HepG2 (cell line): ENCODE results near the gene SIX5. TPM values are rescaled to one million over a fixed set of nuclear protein-coding genes. Genes with fewer than 3 reads are reported as not detected.

Experiments
- CHD4 ChIP-seq: fragments of 200-600 bp; sonication (generic); IDR thresholded peaks from 2 replicates; pipeline ENCODE4 v1.7.0; 2017; ENCODE audit warnings: mild to moderate bottlenecking, low read length, borderline replicate concordance
- GATA4 ChIP-seq: sonication (generic); IDR thresholded peaks from 2 replicates; pipeline ENCODE4 v1.6.1; 2016; ENCODE audit warnings: antibody characterized with exemption, low read depth, borderline replicate concordance
- MIER3 ChIP-seq: IDR thresholded peaks from 2 replicates; pipeline ENCODE4 v1.6.1; 2016; ENCODE audit warnings: missing compliant biosample characterization, borderline replicate concordance
- MTF1 ChIP-seq: sonication (generic); formaldehyde crosslinking; IDR thresholded peaks from 2 replicates; pipeline ENCODE4 v1.5.0; 2020; ENCODE audit warnings: missing genetic modification reagents
- RXRA ChIP-seq: sonication (generic); formaldehyde crosslinking; IDR thresholded peaks from 2 replicates; pipeline ENCODE4 v1.5.1; 2020; ENCODE audit warnings: missing genetic modification reagents
- SP140L ChIP-seq: sonication (generic); formaldehyde crosslinking; IDR thresholded peaks from 2 replicates; pipeline ENCODE4 v1.4.0; 2020; ENCODE audit warnings: missing genetic modification reagents, borderline replicate concordance
- SRSF9 ChIP-seq: fragments of 200-400 bp; formaldehyde crosslinking; IDR thresholded peaks from 2 replicates; pipeline ENCODE4 v1.6.1; 2018; ENCODE audit warnings: borderline replicate concordance, mild to moderate bottlenecking, low read depth, low read length; ENCODE audit not compliant: insufficient read depth, poor library complexity, severe bottlenecking
- ZEB1 ChIP-seq: IDR thresholded peaks from 2 replicates; pipeline ENCODE4 v1.6.1; 2012; ENCODE audit warnings: mild to moderate bottlenecking, low read depth, inconsistent platforms; ENCODE audit not compliant: insufficient replicate concordance
- ZNF17 ChIP-seq: sonication (generic); formaldehyde crosslinking; IDR thresholded peaks from 2 replicates; pipeline ENCODE4 v1.5.0; 2020; ENCODE audit warnings: mild to moderate bottlenecking, missing genetic modification reagents
- ZNF790 ChIP-seq: sonication (generic); formaldehyde crosslinking; IDR thresholded peaks from 2 replicates; pipeline ENCODE4 v1.8.0; 2022; ENCODE audit warnings: missing genetic modification reagents, mild to moderate bottlenecking, borderline replicate concordance
- ZNF83 ChIP-seq: sonication (generic); formaldehyde crosslinking; IDR thresholded peaks from 2 replicates; pipeline ENCODE4 v1.4.0; 2020; ENCODE audit warnings: missing genetic modification reagents, mild to moderate bottlenecking, borderline replicate concordance
- polyA plus RNA-seq, 8 experiments: library from polyadenylated mRNA; depleted of rRNA in 3 of 8; stranded (reverse) in 7 of 8; unstranded in 1 of 8; fragments of >200 nt; fragmentation: Illumina TruSeq in 4 of 8; extraction: Trizol in 4 of 8; gene quantifications; 2 replicates each; pipeline versions ENCODE4 v1.2.1 to v1.2.3, GENCODE V29; 2011 to 2016; ENCODE audit warnings: low read depth in 4 of 8, missing spikeins in 1 of 8, mixed read lengths in 1 of 8; ENCODE audit not compliant: insufficient read depth in 1 of 8
- total RNA-seq, 5 experiments: library from RNA; depleted of rRNA; stranded (reverse); fragments of >200 nt; fragmentation: Illumina TruSeq; extraction: Trizol; gene quantifications; 2 replicates each; pipeline ENCODE4 v1.2.3, GENCODE V29; 2016; ENCODE audit warnings: low read depth in 1 of 5
- TF ChIP-seq, protein P1 (sequence below), 2 experiments: fragments of 450-650 bp in 1 of 2; sonication (generic) in 1 of 2; formaldehyde crosslinking; IDR thresholded peaks; 2 replicates each; pipeline versions ENCODE4 v1.5.0 to v1.8.0; 2020 to 2022; ENCODE audit warnings: mild to moderate bottlenecking in 1 of 2, missing genetic modification reagents in 1 of 2
- TF ChIP-seq, protein P2 (sequence below): sonication (generic); formaldehyde crosslinking; IDR thresholded peaks from 2 replicates; pipeline ENCODE4 v1.8.0; 2022; ENCODE audit warnings: mild to moderate bottlenecking, missing genetic modification reagents, moderate library complexity
- TF ChIP-seq, protein P3 (sequence below): sonication (generic); formaldehyde crosslinking; IDR thresholded peaks from 2 replicates; pipeline ENCODE4 v1.5.0; 2020; ENCODE audit warnings: missing genetic modification reagents, mild to moderate bottlenecking, borderline replicate concordance
- TF ChIP-seq, protein P4 (sequence below): sonication (generic); formaldehyde crosslinking; conservative IDR thresholded peaks from 2 replicates; pipeline ENCODE4 v1.8.1; 2023; ENCODE audit warnings: missing genetic modification reagents
- TF ChIP-seq, protein P5 (sequence below): sonication (generic); formaldehyde crosslinking; IDR thresholded peaks from 2 replicates; pipeline ENCODE4 v1.5.0; 2020; ENCODE audit warnings: mild to moderate bottlenecking, missing genetic modification reagents
- TF ChIP-seq, protein P6 (sequence below): sonication (generic); formaldehyde crosslinking; IDR thresholded peaks from 2 replicates; pipeline ENCODE4 v1.5.1; 2020; ENCODE audit warnings: missing genetic modification reagents, mild to moderate bottlenecking, borderline replicate concordance
- TF ChIP-seq, protein P7 (sequence below): sonication (generic); formaldehyde crosslinking; IDR thresholded peaks from 2 replicates; pipeline ENCODE4 v1.8.0; 2023; ENCODE audit warnings: mild to moderate bottlenecking, missing genetic modification reagents

Gene SIX5
- total and polyA plus RNA-seq, 2 of the 13 experiments (the other 11 are each of a cell fraction or from before 2014, with no cell fraction given), result 7.7 to 10.5 TPM

DNA sequence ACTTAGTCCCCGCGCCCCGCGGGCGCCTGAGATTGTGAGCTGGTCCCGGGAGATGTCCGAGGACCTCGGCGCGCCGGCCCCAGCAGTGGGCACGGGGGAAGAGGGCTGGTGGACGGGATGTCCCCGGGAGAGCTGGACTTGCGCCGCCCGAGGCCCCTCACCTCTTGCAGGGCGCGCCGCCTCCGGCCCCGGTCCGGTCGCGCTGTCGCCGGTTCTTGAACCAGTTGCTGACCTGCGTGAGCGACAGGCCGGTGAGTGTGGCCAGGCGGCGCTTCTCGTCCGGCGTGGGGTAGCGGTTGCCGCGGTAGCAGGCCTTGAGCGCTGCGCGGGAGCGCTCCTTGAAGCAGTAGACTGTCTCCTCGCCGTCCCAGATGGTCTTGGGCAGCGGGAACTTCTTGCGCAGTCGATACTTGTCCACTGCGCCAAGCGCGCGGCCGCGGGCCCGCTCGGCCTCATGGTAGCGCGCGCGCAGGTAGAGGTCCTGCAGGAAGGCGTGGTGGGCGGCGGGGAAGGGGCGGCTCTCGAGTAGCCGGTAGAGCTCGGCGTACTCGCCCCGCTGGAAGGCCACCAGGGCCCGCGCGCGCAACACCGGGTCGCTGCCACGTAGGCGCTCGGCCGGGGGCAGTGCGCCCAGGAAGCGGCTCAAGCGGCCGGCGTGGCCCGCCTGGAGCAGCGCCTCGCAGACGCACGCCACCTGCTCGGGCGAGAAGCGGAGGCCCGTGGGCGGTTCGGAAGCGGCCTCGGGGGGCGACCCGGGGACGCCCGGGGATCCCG lies 984 bp downstream of the SIX5 start (continued):
- TF ChIP-seq, protein P1, sequence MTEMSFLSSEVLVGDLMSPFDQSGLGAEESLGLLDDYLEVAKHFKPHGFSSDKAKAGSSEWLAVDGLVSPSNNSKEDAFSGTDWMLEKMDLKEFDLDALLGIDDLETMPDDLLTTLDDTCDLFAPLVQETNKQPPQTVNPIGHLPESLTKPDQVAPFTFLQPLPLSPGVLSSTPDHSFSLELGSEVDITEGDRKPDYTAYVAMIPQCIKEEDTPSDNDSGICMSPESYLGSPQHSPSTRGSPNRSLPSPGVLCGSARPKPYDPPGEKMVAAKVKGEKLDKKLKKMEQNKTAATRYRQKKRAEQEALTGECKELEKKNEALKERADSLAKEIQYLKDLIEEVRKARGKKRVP (CRISPR knock-in tag; IDR thresholded peaks at IDR 0.05), result no peak
- TF ChIP-seq CHD4, result no peak
- TF ChIP-seq GATA4, result no peak
- no peak for TF ChIP-seq ZNF83 (CRISPR knock-in tag)
- TF ChIP-seq, protein P2, sequence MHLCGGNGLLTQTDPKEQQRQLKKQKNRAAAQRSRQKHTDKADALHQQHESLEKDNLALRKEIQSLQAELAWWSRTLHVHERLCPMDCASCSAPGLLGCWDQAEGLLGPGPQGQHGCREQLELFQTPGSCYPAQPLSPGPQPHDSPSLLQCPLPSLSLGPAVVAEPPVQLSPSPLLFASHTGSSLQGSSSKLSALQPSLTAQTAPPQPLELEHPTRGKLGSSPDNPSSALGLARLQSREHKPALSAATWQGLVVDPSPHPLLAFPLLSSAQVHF (CRISPR knock-in tag), result 0 out of 2 replicates have a peak, but pooled peaks have one; percentile 29
- TF ChIP-seq, protein P3, sequence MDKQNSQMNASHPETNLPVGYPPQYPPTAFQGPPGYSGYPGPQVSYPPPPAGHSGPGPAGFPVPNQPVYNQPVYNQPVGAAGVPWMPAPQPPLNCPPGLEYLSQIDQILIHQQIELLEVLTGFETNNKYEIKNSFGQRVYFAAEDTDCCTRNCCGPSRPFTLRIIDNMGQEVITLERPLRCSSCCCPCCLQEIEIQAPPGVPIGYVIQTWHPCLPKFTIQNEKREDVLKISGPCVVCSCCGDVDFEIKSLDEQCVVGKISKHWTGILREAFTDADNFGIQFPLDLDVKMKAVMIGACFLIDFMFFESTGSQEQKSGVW, result no peak
- TF ChIP-seq, protein P4, sequence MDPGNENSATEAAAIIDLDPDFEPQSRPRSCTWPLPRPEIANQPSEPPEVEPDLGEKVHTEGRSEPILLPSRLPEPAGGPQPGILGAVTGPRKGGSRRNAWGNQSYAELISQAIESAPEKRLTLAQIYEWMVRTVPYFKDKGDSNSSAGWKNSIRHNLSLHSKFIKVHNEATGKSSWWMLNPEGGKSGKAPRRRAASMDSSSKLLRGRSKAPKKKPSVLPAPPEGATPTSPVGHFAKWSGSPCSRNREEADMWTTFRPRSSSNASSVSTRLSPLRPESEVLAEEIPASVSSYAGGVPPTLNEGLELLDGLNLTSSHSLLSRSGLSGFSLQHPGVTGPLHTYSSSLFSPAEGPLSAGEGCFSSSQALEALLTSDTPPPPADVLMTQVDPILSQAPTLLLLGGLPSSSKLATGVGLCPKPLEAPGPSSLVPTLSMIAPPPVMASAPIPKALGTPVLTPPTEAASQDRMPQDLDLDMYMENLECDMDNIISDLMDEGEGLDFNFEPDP (CRISPR knock-in tag), result no peak
- TF ChIP-seq ZNF17 (CRISPR knock-in tag), result no peak
- TF ChIP-seq, protein P5, sequence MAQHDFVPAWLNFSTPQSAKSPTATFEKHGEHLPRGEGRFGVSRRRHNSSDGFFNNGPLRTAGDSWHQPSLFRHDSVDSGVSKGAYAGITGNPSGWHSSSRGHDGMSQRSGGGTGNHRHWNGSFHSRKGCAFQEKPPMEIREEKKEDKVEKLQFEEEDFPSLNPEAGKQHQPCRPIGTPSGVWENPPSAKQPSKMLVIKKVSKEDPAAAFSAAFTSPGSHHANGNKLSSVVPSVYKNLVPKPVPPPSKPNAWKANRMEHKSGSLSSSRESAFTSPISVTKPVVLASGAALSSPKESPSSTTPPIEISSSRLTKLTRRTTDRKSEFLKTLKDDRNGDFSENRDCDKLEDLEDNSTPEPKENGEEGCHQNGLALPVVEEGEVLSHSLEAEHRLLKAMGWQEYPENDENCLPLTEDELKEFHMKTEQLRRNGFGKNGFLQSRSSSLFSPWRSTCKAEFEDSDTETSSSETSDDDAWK, result no peak
- TF ChIP-seq, protein P6, sequence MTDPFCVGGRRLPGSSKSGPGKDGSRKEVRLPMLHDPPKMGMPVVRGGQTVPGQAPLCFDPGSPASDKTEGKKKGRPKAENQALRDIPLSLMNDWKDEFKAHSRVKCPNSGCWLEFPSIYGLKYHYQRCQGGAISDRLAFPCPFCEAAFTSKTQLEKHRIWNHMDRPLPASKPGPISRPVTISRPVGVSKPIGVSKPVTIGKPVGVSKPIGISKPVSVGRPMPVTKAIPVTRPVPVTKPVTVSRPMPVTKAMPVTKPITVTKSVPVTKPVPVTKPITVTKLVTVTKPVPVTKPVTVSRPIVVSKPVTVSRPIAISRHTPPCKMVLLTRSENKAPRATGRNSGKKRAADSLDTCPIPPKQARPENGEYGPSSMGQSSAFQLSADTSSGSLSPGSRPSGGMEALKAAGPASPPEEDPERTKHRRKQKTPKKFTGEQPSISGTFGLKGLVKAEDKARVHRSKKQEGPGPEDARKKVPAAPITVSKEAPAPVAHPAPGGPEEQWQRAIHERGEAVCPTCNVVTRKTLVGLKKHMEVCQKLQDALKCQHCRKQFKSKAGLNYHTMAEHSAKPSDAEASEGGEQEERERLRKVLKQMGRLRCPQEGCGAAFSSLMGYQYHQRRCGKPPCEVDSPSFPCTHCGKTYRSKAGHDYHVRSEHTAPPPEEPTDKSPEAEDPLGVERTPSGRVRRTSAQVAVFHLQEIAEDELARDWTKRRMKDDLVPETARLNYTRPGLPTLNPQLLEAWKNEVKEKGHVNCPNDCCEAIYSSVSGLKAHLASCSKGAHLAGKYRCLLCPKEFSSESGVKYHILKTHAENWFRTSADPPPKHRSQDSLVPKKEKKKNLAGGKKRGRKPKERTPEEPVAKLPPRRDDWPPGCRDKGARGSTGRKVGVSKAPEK, result no peak
- TF ChIP-seq, protein P7, sequence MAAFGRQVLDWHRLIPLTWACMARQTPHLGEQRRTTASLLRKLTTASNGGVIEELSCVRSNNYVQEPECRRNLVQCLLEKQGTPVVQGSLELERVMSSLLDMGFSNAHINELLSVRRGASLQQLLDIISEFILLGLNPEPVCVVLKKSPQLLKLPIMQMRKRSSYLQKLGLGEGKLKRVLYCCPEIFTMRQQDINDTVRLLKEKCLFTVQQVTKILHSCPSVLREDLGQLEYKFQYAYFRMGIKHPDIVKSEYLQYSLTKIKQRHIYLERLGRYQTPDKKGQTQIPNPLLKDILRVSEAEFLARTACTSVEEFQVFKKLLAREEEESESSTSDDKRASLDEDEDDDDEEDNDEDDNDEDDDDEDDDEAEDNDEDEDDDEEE (CRISPR knock-in tag), result peak; percentile 73; the same call in 1 of the 2 replicates
- TF ChIP-seq ZNF790 (CRISPR knock-in tag), result no peak; the same call in 1 of the 2 replicates
- no peak for TF ChIP-seq SRSF9
- TF ChIP-seq MIER3 (CRISPR knock-in tag), result no peak; the same call in 1 of the 2 replicates
- no peak for TF ChIP-seq SP140L (CRISPR knock-in tag)
- TF ChIP-seq ZEB1, result no peak
- no peak for TF ChIP-seq MTF1 (CRISPR knock-in tag)
- peak; percentile 48; the same call in 1 of the 2 replicates for TF ChIP-seq RXRA (CRISPR knock-in tag)
